Measurements from ENCODE around the gene CCNQ. TPM values are rescaled to one million over a fixed set of nuclear protein-coding genes. Genes with fewer than 3 reads are reported as not detected.
A peak's percentile ranks its signal among the peaks of the same experiment; 100 is the strongest.

Gene CCNQ
- total and polyA plus RNA-seq, 2 donors from 2014 or later: 14.6 to 35.4 TPM

DNA sequence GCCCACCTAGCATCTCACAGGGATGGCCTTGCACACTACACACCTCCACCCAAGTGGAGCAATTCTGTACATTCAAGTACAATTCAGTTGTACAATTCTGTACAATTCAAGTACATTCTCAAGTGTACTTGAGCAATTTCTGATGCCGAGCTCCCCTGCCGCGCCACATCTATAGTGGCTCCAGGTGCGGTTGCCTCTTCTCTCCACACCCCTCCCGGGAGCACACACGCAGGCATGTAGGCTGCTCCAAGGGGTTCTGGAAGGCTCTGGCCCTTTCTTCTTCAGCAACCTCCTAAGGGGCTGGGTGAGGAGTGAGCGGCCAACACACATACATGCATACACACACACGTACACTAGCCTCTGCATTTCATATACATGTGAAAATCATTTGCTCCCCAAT is 29.2 kb upstream of the CCNQ start:
- H3K27ac ChIP-seq (ENCODE audit: low read depth in 2 of 2, low read length in 2 of 2): peak overlapping the region; percentile 37 to 43
- no peak overlapping the region for H3K4me3 ChIP-seq (ENCODE audit: low read length in 3 of 3)
- FAIRE-seq (no peak), DNase-seq (peak in 1 of 5 donors; percentile 39)
- peaks cover 0 to 4% (median 0%) of the 10 kb centered on the region in 3 donors for H3K4me1 ChIP-seq (ENCODE audit: control insufficient read depth in 2 of 3, insufficient read depth in 2 of 3, low read depth in 1 of 3, low read length in 3 of 3)
- H3K9me3 ChIP-seq (ENCODE audit: control insufficient read depth in 2 of 3, insufficient read depth in 1 of 3, low read length in 3 of 3): no peaks in the 10 kb centered on the region
- intact Hi-C loops (cut with DNase I): no loop called here
- H3K36me3 ChIP-seq (ENCODE audit: control insufficient read depth in 2 of 3, insufficient read depth in 3 of 3, low read length in 3 of 3): no peaks in the 10 kb centered on the region
- no peak overlapping the region for H3K9ac ChIP-seq (ENCODE audit: low read length in 3 of 3)
- TF ChIP-seq, protein P1, sequence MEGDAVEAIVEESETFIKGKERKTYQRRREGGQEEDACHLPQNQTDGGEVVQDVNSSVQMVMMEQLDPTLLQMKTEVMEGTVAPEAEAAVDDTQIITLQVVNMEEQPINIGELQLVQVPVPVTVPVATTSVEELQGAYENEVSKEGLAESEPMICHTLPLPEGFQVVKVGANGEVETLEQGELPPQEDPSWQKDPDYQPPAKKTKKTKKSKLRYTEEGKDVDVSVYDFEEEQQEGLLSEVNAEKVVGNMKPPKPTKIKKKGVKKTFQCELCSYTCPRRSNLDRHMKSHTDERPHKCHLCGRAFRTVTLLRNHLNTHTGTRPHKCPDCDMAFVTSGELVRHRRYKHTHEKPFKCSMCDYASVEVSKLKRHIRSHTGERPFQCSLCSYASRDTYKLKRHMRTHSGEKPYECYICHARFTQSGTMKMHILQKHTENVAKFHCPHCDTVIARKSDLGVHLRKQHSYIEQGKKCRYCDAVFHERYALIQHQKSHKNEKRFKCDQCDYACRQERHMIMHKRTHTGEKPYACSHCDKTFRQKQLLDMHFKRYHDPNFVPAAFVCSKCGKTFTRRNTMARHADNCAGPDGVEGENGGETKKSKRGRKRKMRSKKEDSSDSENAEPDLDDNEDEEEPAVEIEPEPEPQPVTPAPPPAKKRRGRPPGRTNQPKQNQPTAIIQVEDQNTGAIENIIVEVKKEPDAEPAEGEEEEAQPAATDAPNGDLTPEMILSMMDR (IDR thresholded peaks at IDR 0.05; ENCODE audit: borderline replicate concordance, extremely low read depth, insufficient read depth): no peak
- no peaks in the 10 kb centered on the region for H3K27me3 ChIP-seq (ENCODE audit: control insufficient read depth, insufficient read depth, low read length)

DNA sequence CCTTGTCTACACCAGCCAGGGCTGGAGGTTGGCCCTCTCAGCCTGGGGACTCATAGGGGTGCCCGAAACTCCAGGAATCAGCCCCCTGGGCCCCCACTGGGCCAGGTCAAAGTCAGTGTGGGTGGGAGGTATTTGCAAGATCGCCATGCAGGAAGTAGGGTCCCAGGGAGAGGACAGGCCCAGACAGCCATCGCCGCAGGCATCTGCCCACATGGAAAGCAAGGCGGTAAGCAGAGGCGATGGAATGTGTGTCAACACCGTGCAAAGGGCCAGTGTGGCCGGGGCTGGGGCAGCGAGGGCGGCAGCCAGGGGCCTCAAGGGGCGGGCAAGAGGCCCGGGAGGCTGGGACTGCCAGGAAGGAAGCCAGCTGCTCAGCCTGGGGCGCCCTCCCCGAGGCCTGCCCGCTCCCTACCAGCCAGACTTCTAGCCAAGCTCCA is 28.8 kb upstream of the CCNQ start:
- DNase-seq (peak in 3 of 5 donors; percentile 23 to 63 (median 37)), FAIRE-seq (no peak)
- Histone ChIP-seq H3K4me3 (ENCODE audit: low read length in 3 of 3) (no peak overlapping the region), H3K36me3 (ENCODE audit: control insufficient read depth in 2 of 3, insufficient read depth in 3 of 3, low read length in 3 of 3) (no peaks in the 10 kb centered on the region), H3K4me1 (ENCODE audit: control insufficient read depth in 2 of 3, insufficient read depth in 2 of 3, low read depth in 1 of 3, low read length in 3 of 3) (peaks cover 0 to 4% (median 0%) of the 10 kb centered on the region in 3 donors), H3K27ac (ENCODE audit: low read depth in 2 of 2, low read length in 2 of 2) (peak overlapping the region; percentile 37 to 43), H3K9ac (ENCODE audit: low read length in 3 of 3) (no peak overlapping the region), H3K27me3 (ENCODE audit: control insufficient read depth, insufficient read depth, low read length) (no peaks in the 10 kb centered on the region), H3K9me3 (ENCODE audit: control insufficient read depth in 2 of 3, insufficient read depth in 1 of 3, low read length in 3 of 3) (no peaks in the 10 kb centered on the region)
- intact Hi-C loops (cut with DNase I): no loop called here
- TF ChIP-seq, protein P1 (IDR thresholded peaks at IDR 0.05; ENCODE audit: borderline replicate concordance, extremely low read depth, insufficient read depth): no peak

DNA sequence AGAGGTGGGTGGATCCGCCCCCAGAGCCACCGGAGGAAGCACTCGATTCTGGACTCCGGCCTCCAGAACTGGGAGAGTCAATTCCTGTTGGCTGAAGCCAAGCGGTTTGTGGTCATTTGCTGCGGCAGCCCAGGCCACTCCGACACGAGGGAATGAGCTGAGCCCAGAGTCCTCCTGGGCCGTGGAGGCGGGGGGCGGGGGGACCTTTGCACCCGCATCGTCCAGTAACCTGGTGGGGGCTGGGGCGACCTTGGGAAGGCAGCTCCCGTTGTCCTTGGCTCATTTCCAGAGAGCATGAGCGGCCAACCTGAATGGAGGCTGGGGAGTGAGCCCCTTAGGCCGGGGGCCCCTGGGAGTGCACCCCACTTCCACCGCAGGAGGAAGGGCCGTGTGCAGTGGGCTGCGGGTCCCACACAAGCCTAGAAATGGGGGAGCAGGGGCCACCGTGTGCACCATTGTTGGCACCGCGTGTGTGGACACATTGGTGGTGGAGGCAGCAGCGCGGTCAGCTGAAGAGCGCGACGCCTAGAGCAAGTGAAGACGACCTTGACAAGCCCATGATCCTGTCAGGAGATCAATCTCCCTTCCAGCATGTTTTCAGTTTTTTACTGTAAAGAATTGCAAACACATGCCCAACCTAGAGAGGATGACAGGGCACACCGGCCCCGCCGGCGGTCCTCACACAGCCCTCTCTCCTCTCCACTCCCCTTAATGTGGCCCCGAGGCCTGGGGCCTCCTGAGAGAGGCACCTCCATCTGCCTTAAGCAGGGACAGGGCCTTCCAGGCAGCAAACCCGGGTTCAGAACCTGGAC is 28.1 kb upstream of the CCNQ start:
- DNase-seq (peak in 3 of 5 donors; percentile 36 to 63 (median 56)), FAIRE-seq (no peak)
- no peaks in the 10 kb centered on the region for H3K36me3 ChIP-seq (ENCODE audit: control insufficient read depth in 2 of 3, insufficient read depth in 3 of 3, low read length in 3 of 3)
- no peak overlapping the region for H3K9ac ChIP-seq (ENCODE audit: low read length in 3 of 3)
- peak overlapping the region; percentile 37 to 43 for H3K27ac ChIP-seq (ENCODE audit: low read depth in 2 of 2, low read length in 2 of 2)
- TF ChIP-seq, protein P1 (IDR thresholded peaks at IDR 0.05; ENCODE audit: borderline replicate concordance, extremely low read depth, insufficient read depth): no peak
- H3K4me1 ChIP-seq (ENCODE audit: control insufficient read depth in 2 of 3, insufficient read depth in 2 of 3, low read depth in 1 of 3, low read length in 3 of 3): peaks cover 0 to 4% (median 0%) of the 10 kb centered on the region in 3 donors
- no peak overlapping the region for H3K4me3 ChIP-seq (ENCODE audit: low read length in 3 of 3)
- H3K27me3 ChIP-seq (ENCODE audit: control insufficient read depth, insufficient read depth, low read length): no peaks in the 10 kb centered on the region
- intact Hi-C loops (cut with DNase I): no loop called here
- H3K9me3 ChIP-seq (ENCODE audit: control insufficient read depth in 2 of 3, insufficient read depth in 1 of 3, low read length in 3 of 3): no peaks in the 10 kb centered on the region
